WI38 (cell line): ENCODE results near the gene CCKAR.

Source experiments
- H3K4me3 ChIP-seq: 2 replicates; pipeline ENCODE4 v1.5.1; 2011; ENCODE audit warnings: low read depth, mild to moderate bottlenecking, control low read depth, low read length
- TF ChIP-seq, protein P1 (sequence below): IDR thresholded peaks from 2 replicates; pipeline ENCODE4 v1.5.1; 2012; ENCODE audit warnings: low read depth, mild to moderate bottlenecking, control low read depth, low read length

CCKAR gene

DNA sequence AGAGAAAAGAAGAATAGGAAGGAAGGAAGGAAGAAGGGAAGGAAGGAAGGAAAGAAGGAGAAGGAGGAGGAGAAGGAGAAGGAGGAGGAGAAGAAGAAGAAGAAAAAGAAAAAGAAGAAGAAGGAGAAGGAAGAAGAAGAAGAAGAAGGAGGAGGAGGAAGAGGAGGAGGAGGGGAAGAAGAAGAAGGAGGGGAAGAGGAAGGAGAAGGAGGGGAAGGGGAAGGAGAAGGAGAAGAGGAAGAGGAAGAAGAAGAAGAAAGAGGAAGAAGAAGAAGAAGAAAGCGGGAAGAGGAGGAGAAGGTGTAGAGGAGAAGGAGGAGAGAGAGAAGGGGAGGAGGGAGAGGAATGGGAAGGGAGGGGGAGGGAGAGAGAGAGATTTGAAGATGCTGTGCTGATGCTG lies 22.6 kb downstream of the CCKAR start:
- H3K4me3 ChIP-seq = no peak overlapping the region
- TF ChIP-seq, protein P1, sequence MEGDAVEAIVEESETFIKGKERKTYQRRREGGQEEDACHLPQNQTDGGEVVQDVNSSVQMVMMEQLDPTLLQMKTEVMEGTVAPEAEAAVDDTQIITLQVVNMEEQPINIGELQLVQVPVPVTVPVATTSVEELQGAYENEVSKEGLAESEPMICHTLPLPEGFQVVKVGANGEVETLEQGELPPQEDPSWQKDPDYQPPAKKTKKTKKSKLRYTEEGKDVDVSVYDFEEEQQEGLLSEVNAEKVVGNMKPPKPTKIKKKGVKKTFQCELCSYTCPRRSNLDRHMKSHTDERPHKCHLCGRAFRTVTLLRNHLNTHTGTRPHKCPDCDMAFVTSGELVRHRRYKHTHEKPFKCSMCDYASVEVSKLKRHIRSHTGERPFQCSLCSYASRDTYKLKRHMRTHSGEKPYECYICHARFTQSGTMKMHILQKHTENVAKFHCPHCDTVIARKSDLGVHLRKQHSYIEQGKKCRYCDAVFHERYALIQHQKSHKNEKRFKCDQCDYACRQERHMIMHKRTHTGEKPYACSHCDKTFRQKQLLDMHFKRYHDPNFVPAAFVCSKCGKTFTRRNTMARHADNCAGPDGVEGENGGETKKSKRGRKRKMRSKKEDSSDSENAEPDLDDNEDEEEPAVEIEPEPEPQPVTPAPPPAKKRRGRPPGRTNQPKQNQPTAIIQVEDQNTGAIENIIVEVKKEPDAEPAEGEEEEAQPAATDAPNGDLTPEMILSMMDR = no peak

DNA sequence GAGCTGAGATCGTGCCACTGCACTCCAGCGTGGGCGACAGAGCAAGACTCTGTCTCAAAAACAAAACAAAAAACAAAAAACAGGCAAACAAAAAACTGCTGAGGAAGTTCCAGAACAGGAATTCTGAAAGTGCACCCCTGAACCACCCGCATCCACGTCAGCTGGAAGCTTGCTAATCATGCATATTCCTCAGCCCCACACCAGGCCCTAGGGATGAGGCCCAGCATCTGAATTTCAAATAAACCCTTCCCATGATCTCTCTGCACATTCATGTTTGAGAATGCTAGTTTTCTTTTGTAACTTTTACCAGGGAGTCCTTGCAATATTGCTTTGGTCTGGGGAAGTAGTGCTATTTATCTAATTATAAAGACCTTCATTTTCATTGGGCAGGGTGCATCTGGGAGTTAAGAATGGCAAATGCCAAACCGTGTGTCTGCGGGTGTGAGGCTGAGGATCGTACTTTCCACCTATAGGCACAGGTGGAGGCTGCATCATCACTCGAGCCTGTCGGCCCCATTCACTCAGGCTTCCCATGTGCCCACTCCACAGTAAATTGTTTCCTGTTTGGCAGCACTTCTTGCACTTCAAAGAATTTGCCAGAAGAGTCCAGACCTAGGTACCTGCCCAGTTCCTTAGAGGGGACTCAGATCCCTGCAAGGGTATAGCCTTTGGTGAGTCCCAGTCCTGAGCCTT lies 23.6 kb downstream of the CCKAR start:
- no peak overlapping the region for H3K4me3 ChIP-seq
- TF ChIP-seq, protein P1 = no peak

DNA sequence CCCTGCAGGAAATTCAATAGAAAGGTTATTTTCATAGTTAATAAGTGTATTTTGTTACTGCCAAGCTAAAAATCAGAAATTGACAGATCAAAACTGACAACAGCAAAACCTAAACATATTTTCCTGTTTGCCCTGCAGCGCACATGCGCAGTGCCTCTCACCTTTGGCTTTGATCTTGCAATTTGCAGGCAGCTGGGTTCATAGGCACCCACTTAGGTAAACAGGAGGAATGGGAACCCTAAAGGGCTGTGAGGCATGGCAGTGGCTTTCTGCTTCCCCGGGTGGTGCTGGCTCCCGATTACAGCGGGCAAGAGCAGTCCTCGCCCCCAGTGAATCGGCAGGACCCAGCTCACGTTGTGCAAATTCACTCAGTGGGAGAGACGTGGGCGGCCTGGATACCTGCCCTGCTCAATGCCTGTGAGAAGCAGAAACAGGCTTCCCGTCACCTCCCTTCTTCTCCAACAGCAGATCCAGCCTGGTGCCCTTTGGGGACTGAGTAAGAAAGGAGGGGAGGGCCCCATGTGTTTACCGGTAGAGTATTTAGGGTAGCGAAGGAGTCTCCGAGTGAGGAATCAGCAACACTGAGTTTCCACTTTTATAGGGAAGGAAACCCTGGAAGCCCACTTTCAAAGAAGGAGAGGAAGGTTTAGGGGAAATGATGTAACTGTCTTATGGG lies 25.7 kb downstream of the CCKAR start:
- no peak overlapping the region for H3K4me3 ChIP-seq
- TF ChIP-seq, protein P1 = no peak

DNA sequence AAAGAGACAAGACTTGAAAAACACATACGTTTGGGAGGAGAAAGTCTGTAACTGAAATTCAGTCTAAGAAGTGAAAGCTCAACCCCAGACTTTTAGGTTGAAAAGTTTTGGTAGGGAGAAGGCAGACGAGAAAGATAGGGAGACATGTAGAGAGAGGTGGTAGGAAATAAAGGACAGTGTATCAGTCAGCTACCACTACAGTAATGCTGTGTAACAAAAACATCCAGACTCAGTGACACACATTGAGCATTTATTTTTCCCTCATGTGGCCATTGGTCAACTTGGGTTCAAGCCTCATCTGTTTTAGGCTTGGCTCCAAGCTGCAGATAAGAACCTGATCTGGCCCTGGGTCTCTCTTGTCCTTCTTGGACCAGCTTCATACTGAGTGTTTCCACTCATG lies 26.9 kb downstream of the CCKAR start:
- TF ChIP-seq, protein P1 = no peak
- H3K4me3 ChIP-seq = no peak overlapping the region

DNA sequence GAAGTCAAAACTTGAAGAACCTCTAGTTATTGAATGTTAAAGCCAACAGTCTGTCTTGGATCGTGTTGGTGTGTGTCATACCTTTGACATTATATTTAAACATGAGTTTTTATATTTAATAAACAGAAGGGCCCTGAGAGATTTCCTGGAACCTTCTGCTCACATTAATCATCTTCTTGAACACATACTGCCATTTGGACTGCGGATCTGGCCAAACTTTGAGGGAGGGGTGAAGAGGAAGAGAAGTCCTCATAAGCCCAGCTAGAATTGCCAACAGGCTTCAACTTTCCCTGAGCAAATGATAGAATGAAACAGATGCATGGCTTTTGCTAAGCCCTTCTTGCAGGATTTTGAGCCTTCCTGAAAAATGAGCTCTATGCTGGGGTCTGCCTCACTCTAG lies 27.4 kb downstream of the CCKAR start:
- no peak overlapping the region for H3K4me3 ChIP-seq
- TF ChIP-seq, protein P1 = no peak

DNA sequence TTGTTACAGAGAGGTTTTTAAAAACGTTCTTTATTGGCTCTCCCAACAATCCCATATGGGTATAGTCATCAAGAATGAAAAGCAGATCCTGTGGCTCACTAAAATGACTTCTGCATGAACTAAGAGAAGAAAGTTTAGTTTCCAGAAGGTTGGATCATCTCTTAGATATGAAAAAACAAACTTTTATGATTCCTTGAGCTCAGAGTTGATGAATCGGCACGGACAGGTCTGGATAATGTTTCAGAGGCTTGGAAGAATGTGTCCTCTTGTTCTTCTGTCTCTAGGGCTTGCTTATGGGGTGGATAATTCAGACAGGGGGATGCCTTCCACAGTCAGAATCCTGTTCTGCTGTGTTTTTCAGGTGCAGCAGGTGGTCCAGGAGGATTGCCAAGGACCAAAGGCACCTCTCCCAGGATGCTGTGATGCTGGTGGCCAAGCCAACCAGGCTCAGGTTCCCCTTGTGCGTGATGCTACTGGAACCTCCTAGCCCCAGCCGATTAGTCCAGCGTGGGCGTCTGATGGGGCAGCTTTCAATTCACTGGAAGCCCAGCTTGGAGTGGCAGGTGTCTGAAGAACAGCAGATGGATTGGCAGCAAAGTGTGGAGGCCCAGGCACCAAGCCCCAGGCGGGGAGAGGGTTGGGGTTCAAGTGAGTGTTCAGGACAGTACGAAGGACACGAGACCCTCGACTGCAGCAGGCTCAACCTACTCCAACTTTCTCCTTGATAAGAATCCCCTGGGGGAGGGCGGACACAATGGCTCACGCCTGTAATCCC lies 30.3 kb downstream of the CCKAR start:
- TF ChIP-seq, protein P1 = no peak
- peak overlapping the region; percentile 45 for H3K4me3 ChIP-seq
